ENCODE measurements around the gene MAD1L1.

- no peak for TF ChIP-seq EZH2 (IDR thresholded peaks at IDR 0.05; ENCODE audit: insufficient read depth, poor library complexity, severe bottlenecking)
- no peak for TF ChIP-seq EZH2phosphoT487 (IDR thresholded peaks at IDR 0.05; ENCODE audit: insufficient read depth, low read depth)
These were observed 231.9 kb downstream of the MAD1L1 start for GRCh38 chr7:2000746-2001321.
